Measurements from ENCODE around the gene MAMDC4.
"Not testable (repeated sequence)": the region's sequence is repeated elsewhere in the genome, so short reads cannot be mapped to it uniquely, and the experiment has no call there.

MAMDC4 gene
- long read RNA-seq = 0 reads

DNA sequence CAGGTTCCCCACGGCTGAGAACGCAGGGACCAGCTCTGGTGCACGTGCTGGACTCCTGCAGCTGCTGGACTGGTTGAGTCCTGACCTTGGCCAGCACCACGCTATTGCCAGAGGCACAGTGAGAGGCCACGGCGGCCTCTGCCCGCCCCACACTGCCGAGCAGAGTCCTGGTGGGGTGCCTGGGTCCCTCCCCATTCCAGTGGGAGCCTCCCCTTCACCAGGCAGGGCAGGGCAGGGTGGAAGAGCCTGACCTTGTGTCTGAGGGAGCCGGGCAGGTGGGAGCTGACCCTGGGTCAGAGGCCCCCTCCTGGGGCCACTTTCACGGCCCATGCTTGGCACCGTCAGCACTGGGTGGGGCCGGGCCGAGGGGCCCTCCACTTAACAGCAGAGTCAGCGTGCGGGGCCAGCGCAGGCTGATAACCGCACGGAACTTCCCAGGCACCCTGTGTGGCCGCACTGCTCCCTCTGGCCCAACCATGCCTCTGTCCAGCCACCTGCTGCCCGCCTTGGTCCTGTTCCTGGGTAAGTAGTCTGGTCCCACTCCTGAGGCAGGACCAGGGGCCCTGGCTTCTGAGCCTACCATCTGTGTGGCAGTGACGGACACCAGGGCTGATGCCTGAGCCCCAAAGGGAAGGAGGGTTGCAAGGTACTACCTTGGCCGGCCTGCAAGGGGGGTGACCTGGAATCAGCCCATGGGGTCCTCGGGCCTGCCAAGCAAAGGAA is at the start of gene MAMDC4:
Gene MAMDC4, plus strand, starts transcription at position 406 of the 723 bp plus-strand sequence. Its CDS starts 71 bp downstream, at position 477.
- Histone ChIP-seq H3K27me3 (ENCODE audit: insufficient read depth, poor library complexity, severe bottlenecking) (no peaks in the 10 kb centered on the region), H3K4me3 (replicated peaks; ENCODE audit: insufficient read depth, low read length) (no peak within 1 kb of the TSS), H3K27ac (replicated peaks) (no peak within 1 kb of the TSS)
- no peak for DNase-seq (ENCODE audit: low read depth in 1 of 2, low spot score in 1 of 2)
- no peak for TF ChIP-seq GABPA (IDR thresholded peaks at IDR 0.05; ENCODE audit: low read depth)
- TF ChIP-seq, protein P1, sequence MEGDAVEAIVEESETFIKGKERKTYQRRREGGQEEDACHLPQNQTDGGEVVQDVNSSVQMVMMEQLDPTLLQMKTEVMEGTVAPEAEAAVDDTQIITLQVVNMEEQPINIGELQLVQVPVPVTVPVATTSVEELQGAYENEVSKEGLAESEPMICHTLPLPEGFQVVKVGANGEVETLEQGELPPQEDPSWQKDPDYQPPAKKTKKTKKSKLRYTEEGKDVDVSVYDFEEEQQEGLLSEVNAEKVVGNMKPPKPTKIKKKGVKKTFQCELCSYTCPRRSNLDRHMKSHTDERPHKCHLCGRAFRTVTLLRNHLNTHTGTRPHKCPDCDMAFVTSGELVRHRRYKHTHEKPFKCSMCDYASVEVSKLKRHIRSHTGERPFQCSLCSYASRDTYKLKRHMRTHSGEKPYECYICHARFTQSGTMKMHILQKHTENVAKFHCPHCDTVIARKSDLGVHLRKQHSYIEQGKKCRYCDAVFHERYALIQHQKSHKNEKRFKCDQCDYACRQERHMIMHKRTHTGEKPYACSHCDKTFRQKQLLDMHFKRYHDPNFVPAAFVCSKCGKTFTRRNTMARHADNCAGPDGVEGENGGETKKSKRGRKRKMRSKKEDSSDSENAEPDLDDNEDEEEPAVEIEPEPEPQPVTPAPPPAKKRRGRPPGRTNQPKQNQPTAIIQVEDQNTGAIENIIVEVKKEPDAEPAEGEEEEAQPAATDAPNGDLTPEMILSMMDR (IDR thresholded peaks at IDR 0.05; ENCODE audit: insufficient read depth, low read length) = no peak
- TF ChIP-seq, protein P2, sequence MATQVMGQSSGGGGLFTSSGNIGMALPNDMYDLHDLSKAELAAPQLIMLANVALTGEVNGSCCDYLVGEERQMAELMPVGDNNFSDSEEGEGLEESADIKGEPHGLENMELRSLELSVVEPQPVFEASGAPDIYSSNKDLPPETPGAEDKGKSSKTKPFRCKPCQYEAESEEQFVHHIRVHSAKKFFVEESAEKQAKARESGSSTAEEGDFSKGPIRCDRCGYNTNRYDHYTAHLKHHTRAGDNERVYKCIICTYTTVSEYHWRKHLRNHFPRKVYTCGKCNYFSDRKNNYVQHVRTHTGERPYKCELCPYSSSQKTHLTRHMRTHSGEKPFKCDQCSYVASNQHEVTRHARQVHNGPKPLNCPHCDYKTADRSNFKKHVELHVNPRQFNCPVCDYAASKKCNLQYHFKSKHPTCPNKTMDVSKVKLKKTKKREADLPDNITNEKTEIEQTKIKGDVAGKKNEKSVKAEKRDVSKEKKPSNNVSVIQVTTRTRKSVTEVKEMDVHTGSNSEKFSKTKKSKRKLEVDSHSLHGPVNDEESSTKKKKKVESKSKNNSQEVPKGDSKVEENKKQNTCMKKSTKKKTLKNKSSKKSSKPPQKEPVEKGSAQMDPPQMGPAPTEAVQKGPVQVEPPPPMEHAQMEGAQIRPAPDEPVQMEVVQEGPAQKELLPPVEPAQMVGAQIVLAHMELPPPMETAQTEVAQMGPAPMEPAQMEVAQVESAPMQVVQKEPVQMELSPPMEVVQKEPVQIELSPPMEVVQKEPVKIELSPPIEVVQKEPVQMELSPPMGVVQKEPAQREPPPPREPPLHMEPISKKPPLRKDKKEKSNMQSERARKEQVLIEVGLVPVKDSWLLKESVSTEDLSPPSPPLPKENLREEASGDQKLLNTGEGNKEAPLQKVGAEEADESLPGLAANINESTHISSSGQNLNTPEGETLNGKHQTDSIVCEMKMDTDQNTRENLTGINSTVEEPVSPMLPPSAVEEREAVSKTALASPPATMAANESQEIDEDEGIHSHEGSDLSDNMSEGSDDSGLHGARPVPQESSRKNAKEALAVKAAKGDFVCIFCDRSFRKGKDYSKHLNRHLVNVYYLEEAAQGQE (IDR thresholded peaks at IDR 0.05; ENCODE audit: insufficient replicate concordance, low read depth) = no peak

DNA sequence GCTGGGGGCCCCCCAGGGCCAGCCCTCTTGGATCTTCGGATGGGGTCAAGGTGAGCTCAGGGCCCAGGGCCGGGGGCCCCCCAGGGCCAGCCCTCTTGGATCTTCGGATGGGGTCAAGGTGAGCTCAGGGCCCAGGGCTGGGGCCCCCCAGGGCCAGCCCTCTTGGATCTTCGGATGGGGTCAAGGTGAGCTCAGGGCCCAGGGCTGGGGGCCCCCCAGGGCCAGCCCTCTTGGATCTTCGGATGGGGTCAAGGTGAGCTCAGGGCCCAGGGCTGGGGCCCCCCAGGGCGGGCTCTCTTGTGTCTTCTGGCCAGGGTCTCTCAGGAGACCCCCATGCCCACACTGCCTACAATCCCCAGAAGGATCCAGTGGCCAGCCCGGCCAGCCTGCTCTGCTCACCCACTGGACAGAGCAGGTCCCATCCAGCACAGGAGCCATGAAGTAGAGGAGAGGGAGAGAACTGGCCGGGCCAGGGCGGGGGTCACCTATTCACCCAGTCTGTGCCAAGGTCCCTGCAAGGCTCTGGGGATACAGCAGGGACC is 49.1 kb upstream of the MAMDC4 start:
- not testable (repeated sequence) for DNase-seq (ENCODE audit: low read depth in 1 of 2, low spot score in 1 of 2); H3K27ac ChIP-seq (replicated peaks); H3K4me3 ChIP-seq (replicated peaks; ENCODE audit: insufficient read depth, low read length)
- H3K27me3 ChIP-seq (ENCODE audit: insufficient read depth, poor library complexity, severe bottlenecking) = peaks cover 16% of the 10 kb centered on the region

DNA sequence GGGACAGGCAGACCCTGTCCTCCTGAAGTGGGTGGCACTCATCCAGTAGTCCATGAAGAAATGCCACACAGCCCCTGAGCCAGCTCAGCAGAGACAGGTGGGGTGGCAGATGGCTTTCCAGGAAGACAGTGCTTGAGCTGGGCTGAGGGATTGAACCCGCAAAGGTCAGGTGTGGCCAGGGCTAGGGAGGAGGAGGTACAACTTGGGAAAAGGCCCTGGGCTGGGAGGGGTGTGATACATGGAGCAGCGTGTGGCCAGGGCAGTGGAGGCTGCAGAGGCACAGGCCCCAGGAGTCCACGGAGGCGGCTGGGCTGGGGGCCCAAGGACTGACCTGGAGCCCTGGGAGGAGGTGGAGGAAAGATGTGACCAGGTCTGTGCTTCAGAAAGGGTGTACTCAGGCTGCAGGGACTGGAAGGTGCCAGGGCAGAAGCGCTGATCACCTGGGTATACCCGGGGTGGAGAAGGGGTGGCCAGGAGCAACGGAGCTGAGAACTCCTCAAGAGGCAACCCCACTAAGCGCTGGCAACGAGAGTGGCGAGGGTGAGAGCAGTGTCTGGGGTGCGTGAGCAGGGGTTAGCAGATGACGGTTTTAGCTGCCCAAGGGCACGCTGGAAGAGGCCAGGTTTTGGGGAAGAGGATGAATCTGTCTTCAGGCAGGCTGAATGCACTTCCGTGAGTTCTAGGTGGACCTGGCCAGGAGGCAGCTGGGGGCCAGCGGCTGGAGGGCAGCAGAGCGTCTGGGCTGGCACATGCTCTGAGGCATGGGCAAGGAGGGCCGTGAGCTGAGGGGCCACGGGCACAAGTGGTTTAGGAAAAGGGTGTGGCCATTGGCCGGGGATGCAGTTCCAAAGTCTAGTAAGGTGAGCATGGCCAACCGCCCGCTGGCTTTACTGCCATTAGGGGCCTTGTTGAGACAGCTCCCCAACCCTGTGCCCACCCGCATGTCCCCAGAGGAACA is 48.3 kb upstream of the MAMDC4 start:
- Histone ChIP-seq H3K27ac (replicated peaks) (no peak overlapping the region), H3K27me3 (ENCODE audit: insufficient read depth, poor library complexity, severe bottlenecking) (peaks cover 12% of the 10 kb centered on the region), H3K4me3 (replicated peaks; ENCODE audit: insufficient read depth, low read length) (no peak overlapping the region)
- DNase-seq (ENCODE audit: low read depth in 1 of 2, low spot score in 1 of 2) = no peak
- TF ChIP-seq, protein P2 (IDR thresholded peaks at IDR 0.05; ENCODE audit: insufficient replicate concordance, low read depth) = no peak
- TF ChIP-seq POLR2AphosphoS5 (IDR thresholded peaks at IDR 0.05; ENCODE audit: low read depth) (no peak), GABPA (IDR thresholded peaks at IDR 0.05; ENCODE audit: low read depth) (no peak), SPI1 (IDR thresholded peaks at IDR 0.05; ENCODE audit: borderline replicate concordance, low read depth) (no peak)
- TF ChIP-seq, protein P1 (IDR thresholded peaks at IDR 0.05; ENCODE audit: insufficient read depth, low read length) = no peak
